ENCODE data around the gene RRBP1.
"Not testable (repeated sequence)": the region's sequence is repeated elsewhere in the genome, so short reads cannot be mapped to it uniquely, and the experiment has no call there.

The RRBP1 gene

GRCh38 chr20:17707951-17708350 is 25.9 kb upstream of the RRBP1 start:
- not testable (repeated sequence) for DNase-seq

- no peak for DNase-seq
Measured at GRCh38 chr20:17706632-17707031, 24.6 kb upstream of the RRBP1 start.

GRCh38 chr20:17705916-17706315 is 23.9 kb upstream of the RRBP1 start:
- DNase-seq, result no peak

GRCh38 chr20:17704589-17705317 is 22.7 kb upstream of the RRBP1 start:
- DNase-seq, result no peak

GRCh38 chr20:17701826-17702225 is 19.8 kb upstream of the RRBP1 start:
- no peak for DNase-seq

GRCh38 chr20:17700637-17701036 is 18.6 kb upstream of the RRBP1 start:
- no peak for DNase-seq

- no peak for DNase-seq
Measured at GRCh38 chr20:17699931-17700351, 17.9 kb upstream of the RRBP1 start, which contains the start of gene BANF2. Gene BANF2 (plus strand): TSS chr20:17699966. CDS start chr20:17725026, 25,060 bp downstream.

GRCh38 chr20:17698384-17698783 is 16.3 kb upstream of the RRBP1 start:
- DNase-seq, result no peak

GRCh38 chr20:17697171-17697570 is 15.1 kb upstream of the RRBP1 start:
- no peak for DNase-seq

GRCh38 chr20:17696287-17696686 is 14.2 kb upstream of the RRBP1 start:
- DNase-seq, result no peak

GRCh38 chr20:17694767-17695166 is 12.7 kb upstream of the RRBP1 start:
- DNase-seq, result no peak

GRCh38 chr20:17693444-17694001 is 11.5 kb upstream of the RRBP1 start:
- no peak for DNase-seq

GRCh38 chr20:17691758-17692157 is 9.7 kb upstream of the RRBP1 start:
- no peak for DNase-seq

- DNase-seq, result no peak
Measured at GRCh38 chr20:17690144-17690543, 8.1 kb upstream of the RRBP1 start.

GRCh38 chr20:17688965-17689364 is 6.9 kb upstream of the RRBP1 start:
- no peak for DNase-seq

GRCh38 chr20:17687800-17688199 is 5.8 kb upstream of the RRBP1 start:
- DNase-seq, result no peak

- DNase-seq, result no peak
Measured at GRCh38 chr20:17685168-17685567, 3.1 kb upstream of the RRBP1 start.

GRCh38 chr20:17684077-17684888 is 2.2 kb upstream of the RRBP1 start:
- no peak for DNase-seq

GRCh38 chr20:17683218-17684076 is 1.4 kb upstream of the RRBP1 start:
- no peak for DNase-seq

- DNase-seq, result no peak
Measured at GRCh38 chr20:17682889-17683198, 802 bp upstream of the RRBP1 start.

- no peak for DNase-seq
Measured at GRCh38 chr20:17681726-17682102, 328 bp downstream of the RRBP1 start.

GRCh38 chr20:17680836-17681725 is 961 bp downstream of the RRBP1 start:
- peak; percentile 61 for DNase-seq

Measured in activated gamma-delta T cell (primary cell).